Stimulated activated memory B cell treated with anti-CD40 and anti-IgM and Interleukin-4, amounts not matched to agents 10 μg/mL and 1 μg/mL and 100 μg/mL, for 72 hours (primary cell): ENCODE data around the gene RBFOX1.

Experiments
- ATAC-seq: fragments of 150-1000 bp; cut with Tn5 transposase; 2 replicates; pipeline ENCODE4 v1.10.0; 2021
- H3K27ac Mint-ChIP-seq: one replicate; pipeline ENCODE4 v1.8.0; 2022; ENCODE audit warnings: mild to moderate bottlenecking, mixed read lengths
- H3K27me3 Mint-ChIP-seq: one replicate; pipeline ENCODE4 v1.8.0; 2022; ENCODE audit warnings: mixed read lengths
- H3K36me3 Mint-ChIP-seq: one replicate; pipeline ENCODE4 v1.8.0; 2022; ENCODE audit warnings: mixed read lengths
- H3K4me1 Mint-ChIP-seq: one replicate; pipeline ENCODE4 v1.8.0; 2022; ENCODE audit warnings: mixed read lengths
- H3K4me3 Mint-ChIP-seq: one replicate; pipeline ENCODE4 v1.8.0; 2022; ENCODE audit warnings: mild to moderate bottlenecking, moderate library complexity, mixed read lengths
- H3K9me3 Mint-ChIP-seq: one replicate; pipeline ENCODE4 v1.8.0; 2022; ENCODE audit warnings: mixed read lengths

RBFOX1 gene

GRCh38 chr16:7515543-7515942 lies 182.9 kb downstream of the RBFOX1 start:
- H3K27me3 Mint-ChIP-seq = no peaks in the 10 kb centered on the region
- H3K9me3 Mint-ChIP-seq = peaks cover 3% of the 10 kb centered on the region
- no peak overlapping the region for H3K4me3 Mint-ChIP-seq
- H3K36me3 Mint-ChIP-seq = no peaks in the 10 kb centered on the region
- no peaks in the 10 kb centered on the region for H3K4me1 Mint-ChIP-seq
- no peak overlapping the region for H3K27ac Mint-ChIP-seq
- ATAC-seq = no peak

- H3K27ac Mint-ChIP-seq = no peak overlapping the region
- H3K4me1 Mint-ChIP-seq = no peaks in the 10 kb centered on the region
- no peaks in the 10 kb centered on the region for H3K27me3 Mint-ChIP-seq
- ATAC-seq = no peak
- H3K4me3 Mint-ChIP-seq = no peak overlapping the region
- peaks cover 3% of the 10 kb centered on the region for H3K9me3 Mint-ChIP-seq
- H3K36me3 Mint-ChIP-seq = no peaks in the 10 kb centered on the region
Observed at GRCh38 chr16:7517496-7517895, 184.9 kb downstream of the RBFOX1 start.

- Mint-ChIP-seq H3K27ac (no peak overlapping the region), H3K27me3 (no peaks in the 10 kb centered on the region), H3K4me1 (no peaks in the 10 kb centered on the region), H3K9me3 (peaks cover 3% of the 10 kb centered on the region), H3K4me3 (no peak overlapping the region), H3K36me3 (no peaks in the 10 kb centered on the region)
- ATAC-seq = no peak
Observed at GRCh38 chr16:7518158-7518557, 185.5 kb downstream of the RBFOX1 start.

- H3K4me1 Mint-ChIP-seq = no peaks in the 10 kb centered on the region
- H3K4me3 Mint-ChIP-seq = no peak overlapping the region
- H3K9me3 Mint-ChIP-seq = no peaks in the 10 kb centered on the region
- H3K27me3 Mint-ChIP-seq = no peaks in the 10 kb centered on the region
- no peak overlapping the region for H3K27ac Mint-ChIP-seq
- ATAC-seq = no peak
- H3K36me3 Mint-ChIP-seq = no peaks in the 10 kb centered on the region
Observed at GRCh38 chr16:7521834-7522233, 189.2 kb downstream of the RBFOX1 start.

- Mint-ChIP-seq H3K9me3 (no peaks in the 10 kb centered on the region), H3K27ac (no peak overlapping the region), H3K4me1 (no peaks in the 10 kb centered on the region), H3K27me3 (no peaks in the 10 kb centered on the region), H3K4me3 (no peak overlapping the region), H3K36me3 (no peaks in the 10 kb centered on the region)
- ATAC-seq = no peak
Observed at GRCh38 chr16:7524419-7524818, 191.8 kb downstream of the RBFOX1 start.

DNA sequence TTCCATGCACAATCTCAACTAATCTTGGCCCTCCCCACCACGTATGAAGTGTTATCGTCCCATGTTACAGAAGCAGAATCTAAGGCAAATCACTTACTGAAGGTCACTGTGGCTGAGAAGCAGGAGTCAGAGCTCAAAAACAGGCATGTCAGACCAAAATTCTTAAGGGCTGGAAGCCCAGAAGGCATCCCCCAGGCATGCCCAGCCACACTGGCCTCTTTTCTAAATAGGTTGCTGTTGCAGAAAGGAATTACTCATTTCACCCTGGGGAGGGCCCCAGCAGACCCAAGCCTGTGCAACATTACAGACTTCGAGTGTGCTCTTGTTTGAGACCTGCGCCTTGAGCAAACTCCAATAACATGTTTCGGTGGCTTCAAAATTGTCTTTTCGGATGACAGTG lies 194.1 kb downstream of the RBFOX1 start:
- H3K27me3 Mint-ChIP-seq = no peaks in the 10 kb centered on the region
- H3K4me1 Mint-ChIP-seq = no peaks in the 10 kb centered on the region
- H3K4me3 Mint-ChIP-seq = no peak overlapping the region
- no peak for ATAC-seq
- no peak overlapping the region for H3K27ac Mint-ChIP-seq
- no peaks in the 10 kb centered on the region for H3K36me3 Mint-ChIP-seq
- H3K9me3 Mint-ChIP-seq = no peaks in the 10 kb centered on the region

DNA sequence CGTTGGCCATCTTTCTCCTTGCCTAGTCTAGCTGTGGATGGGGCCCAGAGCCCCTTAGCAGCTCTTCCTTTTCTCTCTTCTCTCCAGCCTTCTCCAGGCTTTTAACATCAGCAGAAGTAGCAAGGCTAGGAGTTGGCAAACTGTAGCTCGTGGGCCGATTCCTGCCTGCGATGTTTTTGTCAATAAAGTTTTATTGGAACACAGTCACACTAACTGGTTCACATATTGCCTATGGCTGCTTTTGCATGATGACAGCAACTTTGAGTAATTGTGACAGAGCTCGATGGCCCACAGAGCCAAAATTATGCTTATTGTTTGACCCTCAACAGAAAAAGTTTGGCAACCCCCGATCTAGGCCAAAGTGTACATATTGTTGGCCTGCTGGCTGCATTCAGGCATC lies 199.9 kb downstream of the RBFOX1 start:
- Mint-ChIP-seq H3K27ac (no peak overlapping the region), H3K9me3 (peaks cover 8% of the 10 kb centered on the region), H3K4me1 (no peaks in the 10 kb centered on the region), H3K27me3 (no peaks in the 10 kb centered on the region), H3K36me3 (no peaks in the 10 kb centered on the region), H3K4me3 (no peak overlapping the region)
- ATAC-seq = no peak

GRCh38 chr16:7534749-7535148 lies 202.1 kb downstream of the RBFOX1 start:
- H3K4me1 Mint-ChIP-seq = no peaks in the 10 kb centered on the region
- ATAC-seq = no peak
- H3K36me3 Mint-ChIP-seq = no peaks in the 10 kb centered on the region
- no peak overlapping the region for H3K4me3 Mint-ChIP-seq
- no peak overlapping the region for H3K27ac Mint-ChIP-seq
- no peaks in the 10 kb centered on the region for H3K27me3 Mint-ChIP-seq
- H3K9me3 Mint-ChIP-seq = peaks cover 12% of the 10 kb centered on the region

DNA sequence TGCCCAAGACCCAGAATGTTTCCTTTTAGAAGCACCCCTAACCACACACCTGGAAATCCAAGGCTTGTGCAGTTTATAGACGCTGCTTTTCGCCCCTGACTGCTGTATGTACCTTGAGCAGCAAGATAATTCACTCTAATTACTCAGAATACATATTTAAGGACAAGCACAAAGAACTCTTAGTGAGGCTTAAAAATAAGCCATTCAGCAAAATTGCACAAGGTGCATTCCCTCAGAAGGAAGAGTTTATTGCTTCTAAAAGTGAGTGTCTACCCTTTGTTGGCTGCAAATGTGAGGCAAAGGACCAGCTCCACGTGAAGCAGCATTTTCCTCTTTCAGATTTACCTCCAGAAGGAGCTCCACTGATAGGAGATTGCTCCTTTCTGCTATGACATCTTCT lies 208.4 kb downstream of the RBFOX1 start:
- Mint-ChIP-seq H3K27ac (no peak overlapping the region), H3K27me3 (no peaks in the 10 kb centered on the region), H3K4me1 (no peaks in the 10 kb centered on the region), H3K36me3 (no peaks in the 10 kb centered on the region), H3K4me3 (no peak overlapping the region), H3K9me3 (peaks cover 10% of the 10 kb centered on the region)
- no peak for ATAC-seq

DNA sequence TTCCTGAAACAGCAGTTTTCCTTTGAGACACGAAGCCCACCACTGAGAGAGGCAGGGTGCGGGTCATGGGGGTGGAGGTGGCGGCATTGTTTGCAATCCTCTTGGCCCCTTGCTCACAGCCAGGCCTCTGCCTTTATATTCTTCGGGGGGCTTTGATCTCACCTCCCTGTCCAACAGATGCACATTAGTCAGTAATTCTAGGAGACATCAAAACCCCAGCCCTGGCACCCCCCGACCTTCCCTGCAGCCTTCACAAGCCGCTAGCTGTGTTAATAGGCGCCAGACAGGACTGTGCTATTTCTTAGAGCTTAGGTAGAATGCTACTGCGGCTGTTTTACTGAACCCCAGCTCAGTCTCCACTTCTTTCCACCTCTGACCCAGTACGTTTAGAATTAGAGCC lies 212.6 kb downstream of the RBFOX1 start:
- no peaks in the 10 kb centered on the region for H3K36me3 Mint-ChIP-seq
- H3K27me3 Mint-ChIP-seq = no peaks in the 10 kb centered on the region
- H3K4me3 Mint-ChIP-seq = no peak overlapping the region
- H3K27ac Mint-ChIP-seq = no peak overlapping the region
- peaks cover 6% of the 10 kb centered on the region for H3K9me3 Mint-ChIP-seq
- no peaks in the 10 kb centered on the region for H3K4me1 Mint-ChIP-seq
- ATAC-seq = no peak

DNA sequence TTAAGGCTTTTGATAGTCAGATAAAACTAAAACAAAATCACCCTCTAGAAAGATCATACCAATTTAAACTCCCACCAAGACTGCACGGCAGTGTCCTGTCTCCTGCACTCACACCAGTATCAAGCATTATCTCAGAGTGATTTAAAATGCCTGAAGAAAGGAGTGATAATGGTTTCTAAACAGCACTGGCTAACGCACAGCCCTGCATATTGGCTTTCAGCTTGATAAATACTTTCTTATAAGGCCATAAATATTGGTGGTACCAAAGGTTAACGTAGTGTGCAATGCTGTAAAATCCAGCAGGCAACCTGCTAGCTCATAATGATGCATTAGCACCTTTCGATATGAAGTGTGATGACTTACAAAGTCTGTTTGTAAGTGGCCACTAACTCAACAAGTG lies 214.3 kb downstream of the RBFOX1 start:
- H3K9me3 Mint-ChIP-seq = peaks cover 6% of the 10 kb centered on the region
- H3K36me3 Mint-ChIP-seq = no peaks in the 10 kb centered on the region
- no peak overlapping the region for H3K4me3 Mint-ChIP-seq
- no peaks in the 10 kb centered on the region for H3K4me1 Mint-ChIP-seq
- H3K27ac Mint-ChIP-seq = no peak overlapping the region
- no peak for ATAC-seq
- no peaks in the 10 kb centered on the region for H3K27me3 Mint-ChIP-seq

- no peak for ATAC-seq
- Mint-ChIP-seq H3K4me1 (no peaks in the 10 kb centered on the region), H3K27ac (no peak overlapping the region), H3K27me3 (no peaks in the 10 kb centered on the region), H3K9me3 (peaks cover 6% of the 10 kb centered on the region), H3K36me3 (no peaks in the 10 kb centered on the region), H3K4me3 (no peak overlapping the region)
Observed at GRCh38 chr16:7547736-7548135, 215.1 kb downstream of the RBFOX1 start.

- ATAC-seq = no peak
- Mint-ChIP-seq H3K36me3 (no peaks in the 10 kb centered on the region), H3K27ac (no peak overlapping the region), H3K4me1 (no peaks in the 10 kb centered on the region), H3K9me3 (peaks cover 3% of the 10 kb centered on the region), H3K4me3 (no peak overlapping the region), H3K27me3 (no peaks in the 10 kb centered on the region)
Observed at GRCh38 chr16:7548796-7549318, 216.2 kb downstream of the RBFOX1 start.

GRCh38 chr16:7550096-7550495 lies 217.5 kb downstream of the RBFOX1 start:
- Mint-ChIP-seq H3K27me3 (no peaks in the 10 kb centered on the region), H3K36me3 (no peaks in the 10 kb centered on the region), H3K27ac (no peak overlapping the region), H3K4me1 (no peaks in the 10 kb centered on the region), H3K4me3 (no peak overlapping the region), H3K9me3 (no peaks in the 10 kb centered on the region)
- ATAC-seq = no peak

DNA sequence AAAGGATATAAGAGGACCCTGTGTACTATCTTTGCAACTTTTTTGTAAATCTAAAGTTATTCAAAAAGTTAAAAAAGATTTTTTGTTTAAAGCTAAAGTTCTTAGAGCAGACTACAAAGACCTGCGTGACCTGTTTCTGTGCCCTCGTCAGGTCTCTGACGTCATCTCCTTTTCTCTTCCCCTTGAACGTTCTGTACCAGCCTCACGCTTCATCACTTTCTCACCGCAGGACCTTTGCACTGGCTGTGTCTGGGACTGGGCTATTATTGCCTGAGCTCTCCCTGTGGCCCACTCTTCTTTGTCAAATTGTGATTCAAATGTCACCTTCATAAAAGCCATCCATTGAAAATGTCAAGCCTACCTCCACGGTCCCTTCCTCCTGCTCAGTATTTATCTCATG lies 222.8 kb downstream of the RBFOX1 start:
- Mint-ChIP-seq H3K36me3 (no peaks in the 10 kb centered on the region), H3K27ac (no peak overlapping the region), H3K9me3 (no peaks in the 10 kb centered on the region), H3K4me3 (no peak overlapping the region), H3K27me3 (no peaks in the 10 kb centered on the region), H3K4me1 (no peaks in the 10 kb centered on the region)
- ATAC-seq = no peak

GRCh38 chr16:7561908-7562405 lies 229.3 kb downstream of the RBFOX1 start:
- no peaks in the 10 kb centered on the region for H3K36me3 Mint-ChIP-seq
- H3K4me1 Mint-ChIP-seq = no peaks in the 10 kb centered on the region
- no peaks in the 10 kb centered on the region for H3K27me3 Mint-ChIP-seq
- H3K9me3 Mint-ChIP-seq = no peaks in the 10 kb centered on the region
- H3K27ac Mint-ChIP-seq = no peak overlapping the region
- no peak overlapping the region for H3K4me3 Mint-ChIP-seq
- ATAC-seq = no peak

- H3K4me1 Mint-ChIP-seq = no peaks in the 10 kb centered on the region
- H3K27me3 Mint-ChIP-seq = no peaks in the 10 kb centered on the region
- H3K27ac Mint-ChIP-seq = no peak overlapping the region
- ATAC-seq = no peak
- no peaks in the 10 kb centered on the region for H3K36me3 Mint-ChIP-seq
- H3K4me3 Mint-ChIP-seq = no peak overlapping the region
- H3K9me3 Mint-ChIP-seq = peaks cover 3% of the 10 kb centered on the region
Observed at GRCh38 chr16:7566360-7566759, 233.7 kb downstream of the RBFOX1 start.
